Measurements from ENCODE around the gene SEC16A.

The SEC16A gene

GRCh38 chr9:136421791-136422190 lies 61.0 kb downstream of the SEC16A start:
- TF ChIP-seq POU2F2 (IDR thresholded peaks at IDR 0.05; ENCODE audit: low read depth, low read length) (no peak), SPI1 (IDR thresholded peaks at IDR 0.05; ENCODE audit: low read depth, low read length) (no peak), TAF1 (IDR thresholded peaks at IDR 0.05; ENCODE audit: low read depth, low read length) (no peak), PAX5 (IDR thresholded peaks at IDR 0.05; ENCODE audit: insufficient read depth, low read length, severe bottlenecking) (no peak), POLR2A (IDR thresholded peaks at IDR 0.05; ENCODE audit: low read depth, low read length) (no peak), POLR2AphosphoS5 (IDR thresholded peaks at IDR 0.05; ENCODE audit: low read depth, low read length) (no peak)
- FAIRE-seq = no peak
- no peak for DNase-seq (ENCODE audit: insufficient read length, low spot score)

GRCh38 chr9:136419092-136419420 lies 63.8 kb downstream of the SEC16A start:
- no peak for FAIRE-seq
- TF ChIP-seq PAX5 (IDR thresholded peaks at IDR 0.05; ENCODE audit: insufficient read depth, low read length, severe bottlenecking) (no peak), POLR2A (IDR thresholded peaks at IDR 0.05; ENCODE audit: low read depth, low read length) (0 out of 2 replicates have a peak, but pooled peaks have one; percentile 10)
- no peak for DNase-seq (ENCODE audit: insufficient read length, low spot score)

GRCh38 chr9:136418182-136419091 lies 64.4 kb downstream of the SEC16A start:
- no peak for DNase-seq (ENCODE audit: insufficient read length, low spot score)
- TF ChIP-seq POLR2AphosphoS5 (IDR thresholded peaks at IDR 0.05; ENCODE audit: low read depth, low read length) (no peak), POLR2A (IDR thresholded peaks at IDR 0.05; ENCODE audit: low read depth, low read length) (peak; percentile 13; the same call in 1 of the 2 replicates)
- FAIRE-seq = peak; percentile 26

- FAIRE-seq = no peak
- no peak for TF ChIP-seq POLR2A (IDR thresholded peaks at IDR 0.05; ENCODE audit: low read depth, low read length)
- no peak for DNase-seq (ENCODE audit: insufficient read length, low spot score)
These were observed 65.9 kb downstream of the SEC16A start for GRCh38 chr9:136416914-136417313.

- FAIRE-seq = no peak
- DNase-seq (ENCODE audit: insufficient read length, low spot score) = no peak
- TF ChIP-seq PAX5 (IDR thresholded peaks at IDR 0.05; ENCODE audit: insufficient read depth, low read length, severe bottlenecking) (no peak), POU2F2 (IDR thresholded peaks at IDR 0.05; ENCODE audit: low read depth, low read length) (no peak), POLR2AphosphoS5 (IDR thresholded peaks at IDR 0.05; ENCODE audit: low read depth, low read length) (no peak), SPI1 (IDR thresholded peaks at IDR 0.05; ENCODE audit: low read depth, low read length) (no peak), POLR2A (IDR thresholded peaks at IDR 0.05; ENCODE audit: low read depth, low read length) (no peak), TAF1 (IDR thresholded peaks at IDR 0.05; ENCODE audit: low read depth, low read length) (no peak)
These were observed 66.4 kb downstream of the SEC16A start for GRCh38 chr9:136416427-136416826.

- DNase-seq (ENCODE audit: insufficient read length, low spot score) (no peak), FAIRE-seq (no peak)
- TF ChIP-seq POLR2AphosphoS5 (IDR thresholded peaks at IDR 0.05; ENCODE audit: low read depth, low read length) (no peak), SPI1 (IDR thresholded peaks at IDR 0.05; ENCODE audit: low read depth, low read length) (no peak), POLR2A (IDR thresholded peaks at IDR 0.05; ENCODE audit: low read depth, low read length) (no peak)
These were observed 69.9 kb downstream of the SEC16A start for GRCh38 chr9:136412962-136413361.

GRCh38 chr9:136411378-136411777 lies 71.5 kb downstream of the SEC16A start:
- TF ChIP-seq POLR2A (IDR thresholded peaks at IDR 0.05; ENCODE audit: low read depth, low read length) (0 out of 2 replicates have a peak, but pooled peaks have one; percentile 23), POU2F2 (IDR thresholded peaks at IDR 0.05; ENCODE audit: low read depth, low read length) (no peak)
- no peak for FAIRE-seq
- no peak for DNase-seq (ENCODE audit: insufficient read length, low spot score)

- TF ChIP-seq POLR2A (IDR thresholded peaks at IDR 0.05; ENCODE audit: low read depth, low read length) = peak; percentile 94
- peak; percentile 68 for TF ChIP-seq SPI1 (IDR thresholded peaks at IDR 0.05; ENCODE audit: low read depth, low read length)
- TF ChIP-seq POU2F2 (IDR thresholded peaks at IDR 0.05; ENCODE audit: low read depth, low read length) = peak; percentile 49; the same call in 1 of the 2 replicates
- peak; percentile 98 for TF ChIP-seq TAF1 (IDR thresholded peaks at IDR 0.05; ENCODE audit: low read depth, low read length)
- peak; percentile 95 for TF ChIP-seq POLR2AphosphoS5 (IDR thresholded peaks at IDR 0.05; ENCODE audit: low read depth, low read length)
- TF ChIP-seq PAX5 (IDR thresholded peaks at IDR 0.05; ENCODE audit: insufficient read depth, low read length, severe bottlenecking) = peak; percentile 43
- peak; percentile 99 for DNase-seq (ENCODE audit: insufficient read length, low spot score)
- peak; percentile 99 for FAIRE-seq
These were observed 72.1 kb downstream of the SEC16A start, which contains the start of the genes ENTR1 and PMPCA for GRCh38 chr9:136410500-136411287. TSS of gene ENTR1 (minus strand) at chr9:136410614. CDS start at chr9:136410397, 217 bp downstream. TSS of gene PMPCA (plus strand) at chr9:136410658. CDS start at chr9:136410669, 11 bp downstream.

- DNase-seq (ENCODE audit: insufficient read length, low spot score) (peak; percentile 56), FAIRE-seq (peak; percentile 70)
- TF ChIP-seq SPI1 (IDR thresholded peaks at IDR 0.05; ENCODE audit: low read depth, low read length) (no peak), POU2F2 (IDR thresholded peaks at IDR 0.05; ENCODE audit: low read depth, low read length) (no peak), PAX5 (IDR thresholded peaks at IDR 0.05; ENCODE audit: insufficient read depth, low read length, severe bottlenecking) (no peak), POLR2A (IDR thresholded peaks at IDR 0.05; ENCODE audit: low read depth, low read length) (no peak; the same call in 1 of the 2 replicates)
These were observed 73.0 kb downstream of the SEC16A start for GRCh38 chr9:136409557-136410455.
